IPS-20b (cell line): ENCODE results near the gene POLR1D.

Experiments
- H3K27ac ChIP-seq: one replicate; pipeline ENCODE4 v1.5.1; 2013; ENCODE audit warnings: low read length
- H3K27me3 ChIP-seq: 2 replicates; pipeline ENCODE4 v1.6.1; 2013; ENCODE audit warnings: mild to moderate bottlenecking, low read length, inconsistent platforms; ENCODE audit not compliant: insufficient read depth
- H3K36me3 ChIP-seq: 2 replicates; pipeline ENCODE4 v1.6.1; 2013; ENCODE audit warnings: low read depth, mild to moderate bottlenecking, inconsistent platforms, low read length, moderate library complexity; ENCODE audit not compliant: insufficient read depth
- H3K4me1 ChIP-seq: 2 replicates; pipeline ENCODE4 v1.6.1; 2013; ENCODE audit warnings: mild to moderate bottlenecking, control low read depth, inconsistent platforms, low read length, moderate library complexity; ENCODE audit not compliant: insufficient read depth
- H3K4me3 ChIP-seq: 2 replicates; pipeline ENCODE4 v1.5.1; 2013; ENCODE audit warnings: mild to moderate bottlenecking, low read length, inconsistent platforms
- H3K9ac ChIP-seq: 2 replicates; pipeline ENCODE4 v1.6.1; 2013; ENCODE audit warnings: low read depth, mild to moderate bottlenecking, inconsistent platforms, low read length, moderate library complexity
- H3K9me3 ChIP-seq: 2 replicates; pipeline ENCODE4 v1.6.1; 2013; ENCODE audit warnings: mild to moderate bottlenecking, low read depth, low read length, inconsistent platforms; ENCODE audit not compliant: insufficient read depth

The POLR1D gene

DNA sequence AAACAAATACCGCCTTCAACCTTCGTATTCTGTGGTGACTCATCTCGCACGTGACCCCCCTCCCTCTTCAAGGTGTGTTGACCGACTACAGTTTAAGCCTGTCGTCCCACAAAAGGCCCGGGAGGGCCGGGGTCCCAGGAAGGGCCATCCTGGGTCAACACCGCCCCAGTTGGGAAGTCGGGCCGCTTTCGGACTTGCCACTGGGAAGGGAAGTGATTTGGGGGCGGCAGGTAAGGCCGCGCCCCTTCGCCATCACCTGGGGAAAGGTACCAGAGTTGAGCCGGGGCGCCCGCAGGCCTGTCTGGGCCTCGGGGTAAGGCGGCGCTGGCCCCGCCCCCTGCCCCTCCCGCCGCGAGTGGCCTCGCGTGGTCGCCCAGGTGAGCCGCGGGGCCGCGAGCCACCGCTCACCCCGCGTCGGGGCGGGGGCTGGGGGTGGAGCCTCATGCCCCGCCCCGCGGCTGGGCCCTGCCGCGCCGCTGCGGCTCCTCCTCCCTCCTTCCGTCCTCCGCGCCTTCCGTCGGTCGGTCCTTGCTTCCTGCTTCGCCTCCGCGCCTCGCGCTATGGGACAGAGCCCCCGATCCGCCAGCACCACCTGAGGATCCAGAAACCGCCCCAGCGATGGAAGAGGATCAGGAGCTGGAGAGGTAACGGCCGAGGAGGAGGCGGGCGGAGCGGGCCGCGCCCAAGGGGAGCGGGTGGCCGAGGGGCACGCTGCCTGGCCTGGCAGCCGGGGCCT lies at the start of gene POLR1D:
Gene POLR1D (plus strand): TSS at position 527 of the 736 bp plus-strand sequence. CDS start 92 bp downstream, at position 619.
- peaks cover 8% of the 10 kb centered on the region; the same call in 1 of the 2 replicates for H3K27me3 ChIP-seq
- peak within 1 kb of the TSS; percentile 95 for H3K4me3 ChIP-seq
- peaks cover 24% of the 10 kb centered on the region for H3K4me1 ChIP-seq

DNA sequence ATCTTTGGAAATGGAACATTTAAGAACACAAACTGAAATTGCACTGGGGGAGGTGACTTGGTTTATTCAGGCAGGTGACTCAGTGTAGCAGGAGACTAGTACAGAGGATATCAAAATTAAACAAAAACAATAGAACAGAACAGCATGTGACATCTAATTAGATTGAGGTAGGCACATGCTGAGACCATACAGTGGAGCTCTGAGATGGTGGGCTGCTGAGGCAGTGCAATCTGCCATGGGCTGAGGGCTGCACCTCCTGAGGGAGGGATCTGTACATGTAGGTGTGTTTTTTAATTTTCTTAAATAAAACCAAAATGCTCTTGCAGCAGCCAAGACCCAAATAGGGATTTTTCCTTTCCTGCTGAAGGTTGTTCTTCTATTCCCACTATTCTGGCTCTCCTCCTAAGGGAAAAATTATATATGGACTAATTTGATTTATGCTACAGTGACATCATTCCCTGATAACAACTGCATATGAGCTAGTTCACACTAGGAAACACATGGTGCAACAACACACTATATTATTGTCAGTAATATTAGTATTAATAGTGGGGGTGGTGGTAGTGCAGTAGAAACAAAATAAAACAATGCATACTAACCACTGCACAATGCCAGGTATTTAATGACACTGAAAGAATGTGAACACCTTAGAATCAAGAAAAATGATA lies 49.3 kb upstream of the POLR1D start:
- Histone ChIP-seq H3K27ac (no peak overlapping the region), H3K9me3 (no peaks in the 10 kb centered on the region), H3K4me1 (no peaks in the 10 kb centered on the region), H3K4me3 (no peak overlapping the region), H3K36me3 (peaks cover 18% of the 10 kb centered on the region; the same call in 1 of the 2 replicates), H3K27me3 (no peaks in the 10 kb centered on the region), H3K9ac (no peak overlapping the region)

More for the DNA sequence above, at the start of gene POLR1D:
- H3K9me3 ChIP-seq: no peaks in the 10 kb centered on the region
- peak within 1 kb of the TSS; percentile 94 for H3K9ac ChIP-seq
- H3K36me3 ChIP-seq: peaks cover 38% of the 10 kb centered on the region
- peak within 1 kb of the TSS; percentile 94 for H3K27ac ChIP-seq

DNA sequence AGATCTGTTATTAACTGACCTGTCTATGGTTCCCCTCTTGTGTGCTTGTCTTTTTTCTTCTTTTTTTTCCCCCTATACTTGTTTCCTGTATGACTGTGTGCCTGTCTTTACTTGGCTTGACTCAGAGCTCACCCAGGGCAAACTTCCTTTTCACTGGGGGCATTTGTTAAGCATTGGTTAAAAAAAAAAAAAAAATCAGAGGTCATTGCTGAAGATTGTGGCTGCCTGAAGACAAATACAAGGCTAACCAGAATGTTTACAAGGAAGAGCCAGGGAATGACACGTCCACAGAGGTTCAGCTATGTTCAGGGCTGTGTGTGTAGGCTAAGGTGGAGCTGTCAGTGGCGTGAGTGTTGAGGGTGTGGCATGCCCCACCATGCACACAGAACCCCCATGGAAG lies 48.4 kb upstream of the POLR1D start:
- H3K27me3 ChIP-seq: no peaks in the 10 kb centered on the region
- peaks cover 9% of the 10 kb centered on the region; the same call in 1 of the 2 replicates for H3K36me3 ChIP-seq
- no peak overlapping the region for H3K9ac ChIP-seq
- H3K9me3 ChIP-seq: no peaks in the 10 kb centered on the region
- no peaks in the 10 kb centered on the region for H3K4me1 ChIP-seq
- H3K27ac ChIP-seq: no peak overlapping the region
- no peak overlapping the region for H3K4me3 ChIP-seq

- no peak overlapping the region for H3K4me3 ChIP-seq
- H3K27me3 ChIP-seq: no peaks in the 10 kb centered on the region
These were observed 47.0 kb upstream of the POLR1D start for GRCh38 chr13:27574661-27575060.

DNA sequence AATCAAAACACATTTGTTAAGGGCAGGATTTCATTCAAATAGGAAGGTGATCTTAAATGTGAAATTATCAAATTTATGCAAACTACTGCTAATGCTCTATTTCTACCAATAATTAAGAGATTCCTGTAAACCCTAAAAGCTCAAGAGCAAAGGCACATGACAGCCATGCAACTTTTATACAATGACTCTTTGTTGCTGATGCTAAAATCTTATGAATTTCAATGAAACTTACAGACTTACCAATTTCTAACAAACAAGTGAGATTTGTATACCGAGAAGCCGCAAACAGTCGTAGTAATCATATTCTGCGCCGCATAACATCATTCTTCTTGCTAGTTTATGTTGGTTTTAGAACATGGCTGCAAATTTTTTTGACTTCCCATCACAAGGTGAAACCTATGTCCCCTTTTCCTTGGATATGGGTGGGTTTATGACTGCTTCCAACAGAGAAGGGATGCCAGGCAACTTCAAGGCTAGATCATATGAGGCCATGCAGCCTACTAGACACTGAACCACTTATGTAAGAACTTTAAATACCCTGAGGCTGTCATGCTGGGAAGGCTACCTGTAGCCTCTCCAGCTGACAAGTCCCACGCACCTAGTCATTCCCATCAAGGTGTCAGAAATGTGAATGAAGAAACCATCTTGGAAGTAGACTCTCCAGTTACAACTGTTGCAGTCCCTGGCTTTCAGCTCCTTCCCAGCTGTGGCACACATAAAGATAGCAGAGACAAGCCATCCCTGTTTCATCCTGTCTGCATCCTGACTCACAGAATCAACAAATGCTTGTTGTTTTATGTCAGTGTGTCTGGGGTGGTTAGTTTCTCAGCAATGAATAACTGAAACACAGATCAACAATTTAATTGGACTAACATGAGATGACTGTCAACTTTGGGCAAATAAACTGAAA lies 43.3 kb upstream of the POLR1D start:
- no peaks in the 10 kb centered on the region for H3K27me3 ChIP-seq
- no peaks in the 10 kb centered on the region for H3K9me3 ChIP-seq
- no peaks in the 10 kb centered on the region for H3K4me1 ChIP-seq
- no peak overlapping the region for H3K4me3 ChIP-seq
- H3K9ac ChIP-seq: no peak overlapping the region
- H3K36me3 ChIP-seq: peaks cover 11% of the 10 kb centered on the region
- H3K27ac ChIP-seq: no peak overlapping the region

More at GRCh38 chr13:27574661-27575060, 47.0 kb upstream of the POLR1D start:
- Histone ChIP-seq H3K27ac (no peak overlapping the region), H3K36me3 (no peaks in the 10 kb centered on the region; the same call in 1 of the 2 replicates), H3K9ac (no peak overlapping the region), H3K4me1 (no peaks in the 10 kb centered on the region), H3K9me3 (no peaks in the 10 kb centered on the region)

- Histone ChIP-seq H3K27ac (no peak overlapping the region), H3K9ac (no peak overlapping the region), H3K4me3 (no peak overlapping the region)
These were observed 38.0 kb upstream of the POLR1D start for GRCh38 chr13:27583645-27584044.

GRCh38 chr13:27587095-27587746 lies 34.5 kb upstream of the POLR1D start:
- Histone ChIP-seq H3K9me3 (no peaks in the 10 kb centered on the region), H3K9ac (no peak overlapping the region), H3K4me3 (no peak overlapping the region), H3K27ac (no peak overlapping the region), H3K36me3 (no peaks in the 10 kb centered on the region), H3K27me3 (no peaks in the 10 kb centered on the region), H3K4me1 (no peaks in the 10 kb centered on the region)

More at GRCh38 chr13:27583645-27584044, 38.0 kb upstream of the POLR1D start:
- Histone ChIP-seq H3K9me3 (no peaks in the 10 kb centered on the region), H3K36me3 (peaks cover 11% of the 10 kb centered on the region), H3K27me3 (no peaks in the 10 kb centered on the region), H3K4me1 (no peaks in the 10 kb centered on the region)

DNA sequence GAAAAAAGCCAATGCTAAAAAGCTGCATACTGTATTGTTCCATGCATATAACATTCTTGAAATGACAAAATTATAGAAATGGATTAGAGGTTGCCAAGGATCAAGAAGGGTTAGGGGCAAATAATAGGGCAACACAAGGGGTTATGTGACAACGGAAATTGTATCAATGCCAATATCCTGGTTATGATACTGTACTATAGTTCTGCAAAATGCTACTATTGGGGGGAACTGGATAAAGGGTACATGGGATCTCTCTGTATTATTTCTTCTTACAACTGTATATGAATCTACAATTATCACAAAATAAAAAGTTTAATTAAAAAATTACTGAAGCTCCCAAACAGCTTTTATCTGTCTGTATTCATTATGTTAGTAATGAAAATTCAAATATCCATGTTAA lies 33.3 kb upstream of the POLR1D start:
- Histone ChIP-seq H3K9ac (no peak overlapping the region), H3K4me1 (no peaks in the 10 kb centered on the region), H3K27ac (no peak overlapping the region), H3K27me3 (no peaks in the 10 kb centered on the region), H3K4me3 (no peak overlapping the region), H3K9me3 (no peaks in the 10 kb centered on the region), H3K36me3 (no peaks in the 10 kb centered on the region)

DNA sequence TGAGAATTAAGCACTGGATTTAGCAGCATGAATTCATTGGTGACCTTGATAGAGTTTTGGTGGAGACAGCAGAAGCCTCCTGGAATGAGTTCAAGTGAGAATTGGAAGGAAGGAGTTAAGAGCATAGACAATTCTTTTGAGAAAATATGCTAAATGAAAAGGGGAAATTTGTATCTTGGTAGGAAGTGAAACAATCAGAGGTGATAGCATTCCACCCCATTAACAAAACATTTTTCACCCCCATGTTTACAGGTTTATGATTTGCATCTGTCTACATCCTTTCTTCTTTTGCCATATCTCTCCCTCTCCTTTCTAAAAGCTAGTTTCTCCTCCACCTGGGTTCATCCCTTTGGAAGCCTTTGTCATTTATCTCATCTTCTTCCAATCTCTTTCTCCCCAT lies 28.8 kb upstream of the POLR1D start:
- no peak overlapping the region for H3K27ac ChIP-seq
- H3K4me3 ChIP-seq: no peak overlapping the region
- no peaks in the 10 kb centered on the region for H3K27me3 ChIP-seq
- no peaks in the 10 kb centered on the region for H3K9me3 ChIP-seq
- no peaks in the 10 kb centered on the region for H3K36me3 ChIP-seq
- H3K9ac ChIP-seq: no peak overlapping the region
- H3K4me1 ChIP-seq: peaks cover 8% of the 10 kb centered on the region

DNA sequence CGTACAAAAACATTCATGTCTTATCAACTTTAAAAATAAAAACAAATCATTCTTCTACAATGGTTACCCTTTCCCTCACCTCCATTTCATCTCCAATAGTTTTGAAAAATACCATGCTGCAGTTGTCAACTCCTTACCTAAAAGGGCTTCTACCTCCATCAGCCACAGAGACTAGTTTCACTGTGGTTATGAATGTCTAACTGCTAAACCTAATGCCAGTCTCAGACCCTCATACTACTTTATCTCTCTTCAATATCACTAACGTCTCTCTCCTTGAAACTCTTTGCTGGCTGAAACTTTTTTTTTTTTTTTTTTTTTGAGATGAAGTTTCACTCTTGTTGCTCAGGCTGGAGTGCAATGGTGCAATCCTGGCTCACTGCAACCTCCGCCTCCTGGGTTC lies 28.4 kb upstream of the POLR1D start:
- H3K4me1 ChIP-seq: peaks cover 8% of the 10 kb centered on the region
- no peak overlapping the region for H3K9ac ChIP-seq
- no peaks in the 10 kb centered on the region for H3K9me3 ChIP-seq
- no peaks in the 10 kb centered on the region for H3K36me3 ChIP-seq
- H3K27me3 ChIP-seq: no peaks in the 10 kb centered on the region
- H3K27ac ChIP-seq: no peak overlapping the region
- no peak overlapping the region for H3K4me3 ChIP-seq
